PFSK-1 (cell line): ENCODE measurements around the gene CYP27A1.

Source experiments
- POLR2AphosphoS5 ChIP-seq: IDR thresholded peaks from 2 replicates; pipeline ENCODE4 v1.6.1; 2012; ENCODE audit warnings: low read depth, mild to moderate bottlenecking, control low read depth, low read length, moderate library complexity
- SIN3A ChIP-seq: IDR thresholded peaks from 2 replicates; pipeline ENCODE4 v1.6.1; 2012; ENCODE audit warnings: mild to moderate bottlenecking, low read length, moderate library complexity, borderline replicate concordance; ENCODE audit not compliant: insufficient read depth
- TAF1 ChIP-seq: IDR thresholded peaks from 2 replicates; pipeline ENCODE4 v1.6.1; 2012; ENCODE audit warnings: low read length, control low read depth, borderline replicate concordance; ENCODE audit not compliant: insufficient read depth
- TF ChIP-seq, protein P1 (sequence below), 2 experiments: IDR thresholded peaks; 2 replicates each; pipeline versions ENCODE4 v1.6.1 to v1.8.0; 2011 to 2012; ENCODE audit warnings: low read depth in 2 of 2, low read length in 2 of 2, control low read depth in 1 of 2, inconsistent platforms in 1 of 2, mild to moderate bottlenecking in 1 of 2, moderate library complexity in 1 of 2; ENCODE audit not compliant: insufficient read depth in 1 of 2

DNA sequence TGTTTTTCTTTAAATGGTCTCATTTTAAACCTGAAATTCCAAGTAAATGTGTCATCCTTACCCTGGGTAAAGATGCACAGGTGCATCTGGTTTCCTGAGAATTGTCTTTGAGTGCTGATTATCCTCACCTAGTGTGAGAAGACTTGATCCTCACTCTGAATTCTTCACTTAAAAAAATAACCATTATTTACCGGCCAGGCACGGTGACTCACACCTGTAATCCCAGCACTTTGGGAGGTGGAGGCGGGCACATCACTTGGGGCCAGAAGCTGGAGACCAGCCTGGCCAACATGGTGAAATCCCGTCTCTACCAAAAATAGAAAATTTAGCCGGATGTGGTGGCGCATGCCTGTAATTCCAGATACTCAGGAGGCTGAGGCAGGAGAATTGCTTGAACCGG is 67.8 kb downstream of the CYP27A1 start:
- TF ChIP-seq POLR2AphosphoS5 (no peak), TAF1 (no peak), SIN3A (no peak)
- TF ChIP-seq, protein P1, sequence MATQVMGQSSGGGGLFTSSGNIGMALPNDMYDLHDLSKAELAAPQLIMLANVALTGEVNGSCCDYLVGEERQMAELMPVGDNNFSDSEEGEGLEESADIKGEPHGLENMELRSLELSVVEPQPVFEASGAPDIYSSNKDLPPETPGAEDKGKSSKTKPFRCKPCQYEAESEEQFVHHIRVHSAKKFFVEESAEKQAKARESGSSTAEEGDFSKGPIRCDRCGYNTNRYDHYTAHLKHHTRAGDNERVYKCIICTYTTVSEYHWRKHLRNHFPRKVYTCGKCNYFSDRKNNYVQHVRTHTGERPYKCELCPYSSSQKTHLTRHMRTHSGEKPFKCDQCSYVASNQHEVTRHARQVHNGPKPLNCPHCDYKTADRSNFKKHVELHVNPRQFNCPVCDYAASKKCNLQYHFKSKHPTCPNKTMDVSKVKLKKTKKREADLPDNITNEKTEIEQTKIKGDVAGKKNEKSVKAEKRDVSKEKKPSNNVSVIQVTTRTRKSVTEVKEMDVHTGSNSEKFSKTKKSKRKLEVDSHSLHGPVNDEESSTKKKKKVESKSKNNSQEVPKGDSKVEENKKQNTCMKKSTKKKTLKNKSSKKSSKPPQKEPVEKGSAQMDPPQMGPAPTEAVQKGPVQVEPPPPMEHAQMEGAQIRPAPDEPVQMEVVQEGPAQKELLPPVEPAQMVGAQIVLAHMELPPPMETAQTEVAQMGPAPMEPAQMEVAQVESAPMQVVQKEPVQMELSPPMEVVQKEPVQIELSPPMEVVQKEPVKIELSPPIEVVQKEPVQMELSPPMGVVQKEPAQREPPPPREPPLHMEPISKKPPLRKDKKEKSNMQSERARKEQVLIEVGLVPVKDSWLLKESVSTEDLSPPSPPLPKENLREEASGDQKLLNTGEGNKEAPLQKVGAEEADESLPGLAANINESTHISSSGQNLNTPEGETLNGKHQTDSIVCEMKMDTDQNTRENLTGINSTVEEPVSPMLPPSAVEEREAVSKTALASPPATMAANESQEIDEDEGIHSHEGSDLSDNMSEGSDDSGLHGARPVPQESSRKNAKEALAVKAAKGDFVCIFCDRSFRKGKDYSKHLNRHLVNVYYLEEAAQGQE (IDR thresholded peaks at IDR 0.05; ENCODE audit: insufficient read depth in 1 of 2, low read depth in 2 of 2, low read length in 2 of 2) = no peak
